SU-DHL-6 (cell line): ENCODE results near the gene LSR.

Source experiments
- H2AFZ ChIP-seq: fragments of 200-600 bp; sonication (generic); 2 replicates; pipeline ENCODE4 v1.6.1; 2014; ENCODE audit warnings: low read depth, mild to moderate bottlenecking, moderate library complexity, mixed read lengths, antibody characterized with exemption, low read length; ENCODE audit not compliant: severe bottlenecking
- H3F3A ChIP-seq: fragments of 200-600 bp; shearing (Covaris generic); 2 replicates; pipeline ENCODE4 v1.6.0; 2016; ENCODE audit warnings: antibody characterized with exemption, mild to moderate bottlenecking; ENCODE audit not compliant: insufficient read depth
- H3K27ac ChIP-seq: fragments of 200-600 bp; sonication (generic); 2 replicates; pipeline ENCODE4 v1.5.1; 2016; ENCODE audit warnings: low read depth, mild to moderate bottlenecking, low read length, moderate library complexity, mixed read lengths
- H3K27me3 ChIP-seq: fragments of 200-600 bp; sonication (generic), shearing (Covaris generic); 2 replicates; pipeline ENCODE4 v1.6.0; 2014; ENCODE audit warnings: mild to moderate bottlenecking, low read length
- H3K36me3 ChIP-seq: fragments of 200-600 bp; sonication (generic); 2 replicates; pipeline ENCODE4 v1.6.1; 2014; ENCODE audit warnings: mild to moderate bottlenecking, low read length, mixed read lengths
- H3K4me2 ChIP-seq: fragments of 300-600, 200-600 bp; shearing (Covaris generic), sonication (generic); 2 replicates; pipeline ENCODE4 v1.6.0; 2014; ENCODE audit warnings: low read length, low read depth, mild to moderate bottlenecking; ENCODE audit not compliant: poor library complexity, severe bottlenecking
- H3K4me3 ChIP-seq: fragments of 200-600 bp; sonication (generic); 2 replicates; pipeline ENCODE4 v1.5.1; 2014; ENCODE audit warnings: antibody characterized with exemption, low read length, mild to moderate bottlenecking, mixed read lengths; ENCODE audit not compliant: insufficient read depth, poor library complexity, severe bottlenecking
- H3K79me2 ChIP-seq: fragments of 200-600 bp; sonication (generic); 2 replicates; pipeline ENCODE4 v1.6.1; 2014; ENCODE audit warnings: mild to moderate bottlenecking, low read length, moderate library complexity; ENCODE audit not compliant: insufficient read depth
- H3K9ac ChIP-seq: fragments of 200-600 bp; sonication (generic); 2 replicates; pipeline ENCODE4 v1.7.0; 2014; ENCODE audit warnings: mild to moderate bottlenecking, low read length
- H3K9me2 ChIP-seq: fragments of 200-600 bp; sonication (generic); replicated peaks from 2 replicates; pipeline ENCODE4 v1.6.1; 2014; ENCODE audit warnings: low read length; ENCODE audit not compliant: insufficient read depth
- H3K9me3 ChIP-seq: fragments of 200-600 bp; sonication (generic); 2 replicates; pipeline ENCODE4 v1.6.1; 2014; ENCODE audit warnings: low read length, mixed read lengths; ENCODE audit not compliant: insufficient read depth
- H4K20me1 ChIP-seq: fragments of 200-600 bp; sonication (generic); 2 replicates; pipeline ENCODE4 v1.6.1; 2014; ENCODE audit warnings: low read depth, mild to moderate bottlenecking, antibody characterized with exemption, low read length, moderate library complexity, mixed read lengths
- EZH2phosphoT487 ChIP-seq: fragments of 200-600 bp; sonication (generic), shearing (Covaris generic); conservative IDR thresholded peaks from 2 replicates; pipeline ENCODE4 v1.6.1; 2018; ENCODE audit warnings: mild to moderate bottlenecking, antibody characterized with exemption, low read length, moderate library complexity, mixed read lengths
- TF ChIP-seq, protein P1 (sequence below): fragments of 200-600 bp; sonication (generic); IDR thresholded peaks from one replicate; pipeline ENCODE4 v1.5.1; 2017; ENCODE audit warnings: antibody characterized with exemption, mild to moderate bottlenecking, low read length, moderate library complexity; ENCODE audit not compliant: insufficient read depth, poor library complexity, severe bottlenecking

The LSR gene

DNA sequence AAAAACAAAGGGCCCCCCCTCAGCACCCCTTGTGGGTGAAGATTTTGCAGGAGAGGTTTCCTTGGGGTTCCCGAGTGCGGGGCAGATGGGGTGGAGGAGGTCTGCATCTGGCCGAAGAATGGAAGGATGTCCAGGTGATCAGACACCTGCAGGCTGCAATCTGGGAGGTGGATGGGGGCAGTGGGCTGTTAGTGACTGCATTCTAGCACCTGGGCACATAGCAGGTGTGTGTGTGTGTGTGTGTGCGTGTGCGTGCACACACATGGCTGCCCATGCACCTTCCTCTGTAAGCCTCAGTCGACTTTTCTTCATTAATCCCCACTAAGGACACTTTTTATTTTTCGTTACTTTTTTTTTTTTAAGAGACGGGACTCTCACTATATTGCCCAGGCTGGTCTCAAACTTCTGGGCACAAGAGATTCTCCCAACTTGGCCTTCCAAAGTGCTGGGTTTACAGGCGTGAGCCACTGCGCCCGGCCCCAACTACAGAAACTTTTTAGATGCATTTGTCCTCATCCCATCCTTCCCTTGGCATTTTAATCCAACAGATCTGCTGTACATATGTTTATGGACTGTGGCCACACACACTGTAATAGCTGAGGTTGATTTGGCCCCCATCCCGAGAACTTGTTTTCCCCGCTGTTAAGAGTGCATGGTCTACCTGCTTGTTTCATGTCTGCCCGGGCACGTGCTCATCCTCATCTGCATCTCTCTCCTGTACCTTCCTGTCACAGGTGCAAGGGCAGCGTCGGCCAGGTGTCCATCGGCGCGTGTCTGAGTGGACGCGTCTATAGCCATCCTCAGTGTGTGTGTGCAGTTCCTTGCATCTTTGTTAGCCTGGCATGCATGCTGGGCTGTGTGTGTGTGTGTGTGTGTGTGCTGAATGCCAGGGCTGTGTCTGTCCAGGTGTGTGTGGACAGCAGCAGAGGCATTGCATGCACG lies 43.9 kb downstream of the LSR start:
- H2AFZ ChIP-seq = no peak overlapping the region
- no peaks in the 10 kb centered on the region for H3K27me3 ChIP-seq
- H3K79me2 ChIP-seq = no peaks in the 10 kb centered on the region
- H3K36me3 ChIP-seq = no peaks in the 10 kb centered on the region
- no peak overlapping the region for H3K27ac ChIP-seq
- H3K4me2 ChIP-seq = no peak overlapping the region
- no peaks in the 10 kb centered on the region for H3K9me3 ChIP-seq
- H3K9me2 ChIP-seq = no peaks in the 10 kb centered on the region
- no peak overlapping the region for H3K4me3 ChIP-seq
- H3K9ac ChIP-seq = no peak overlapping the region
- TF ChIP-seq, protein P1, sequence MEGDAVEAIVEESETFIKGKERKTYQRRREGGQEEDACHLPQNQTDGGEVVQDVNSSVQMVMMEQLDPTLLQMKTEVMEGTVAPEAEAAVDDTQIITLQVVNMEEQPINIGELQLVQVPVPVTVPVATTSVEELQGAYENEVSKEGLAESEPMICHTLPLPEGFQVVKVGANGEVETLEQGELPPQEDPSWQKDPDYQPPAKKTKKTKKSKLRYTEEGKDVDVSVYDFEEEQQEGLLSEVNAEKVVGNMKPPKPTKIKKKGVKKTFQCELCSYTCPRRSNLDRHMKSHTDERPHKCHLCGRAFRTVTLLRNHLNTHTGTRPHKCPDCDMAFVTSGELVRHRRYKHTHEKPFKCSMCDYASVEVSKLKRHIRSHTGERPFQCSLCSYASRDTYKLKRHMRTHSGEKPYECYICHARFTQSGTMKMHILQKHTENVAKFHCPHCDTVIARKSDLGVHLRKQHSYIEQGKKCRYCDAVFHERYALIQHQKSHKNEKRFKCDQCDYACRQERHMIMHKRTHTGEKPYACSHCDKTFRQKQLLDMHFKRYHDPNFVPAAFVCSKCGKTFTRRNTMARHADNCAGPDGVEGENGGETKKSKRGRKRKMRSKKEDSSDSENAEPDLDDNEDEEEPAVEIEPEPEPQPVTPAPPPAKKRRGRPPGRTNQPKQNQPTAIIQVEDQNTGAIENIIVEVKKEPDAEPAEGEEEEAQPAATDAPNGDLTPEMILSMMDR = no peak
- no peak for TF ChIP-seq EZH2phosphoT487
- H4K20me1 ChIP-seq = no peaks in the 10 kb centered on the region
- H3F3A ChIP-seq = peaks cover 33% of the 10 kb centered on the region

DNA sequence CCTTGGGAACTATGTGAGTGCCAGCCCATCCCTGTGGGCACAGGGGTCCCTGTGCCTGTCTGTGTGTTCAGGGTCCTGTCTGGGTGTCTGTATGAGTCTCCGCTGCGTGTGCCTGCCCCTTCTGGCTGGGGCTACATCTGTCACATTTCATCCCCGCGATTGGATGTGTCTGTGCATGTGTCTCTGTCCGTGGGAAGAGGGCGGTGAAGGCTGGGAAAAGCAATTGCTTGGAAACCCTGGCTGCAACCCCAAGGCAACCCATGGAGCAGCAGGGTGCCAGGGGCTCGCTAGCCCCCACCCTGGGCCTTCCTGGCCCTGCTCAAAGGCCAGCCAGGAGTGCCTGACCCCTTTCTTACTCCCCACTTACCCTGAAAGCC lies 44.5 kb downstream of the LSR start:
- H3F3A ChIP-seq = peaks cover 33% of the 10 kb centered on the region
- no peaks in the 10 kb centered on the region for H4K20me1 ChIP-seq
- no peak for TF ChIP-seq EZH2phosphoT487
- TF ChIP-seq, protein P1 = no peak
- H3K79me2 ChIP-seq = no peaks in the 10 kb centered on the region
- H3K4me2 ChIP-seq = no peak overlapping the region
- no peaks in the 10 kb centered on the region for H3K9me3 ChIP-seq
- H3K36me3 ChIP-seq = no peaks in the 10 kb centered on the region
- H2AFZ ChIP-seq = no peak overlapping the region
- no peak overlapping the region for H3K4me3 ChIP-seq
- H3K27ac ChIP-seq = no peak overlapping the region
- H3K9ac ChIP-seq = no peak overlapping the region
- no peaks in the 10 kb centered on the region for H3K27me3 ChIP-seq
- H3K9me2 ChIP-seq = no peaks in the 10 kb centered on the region

DNA sequence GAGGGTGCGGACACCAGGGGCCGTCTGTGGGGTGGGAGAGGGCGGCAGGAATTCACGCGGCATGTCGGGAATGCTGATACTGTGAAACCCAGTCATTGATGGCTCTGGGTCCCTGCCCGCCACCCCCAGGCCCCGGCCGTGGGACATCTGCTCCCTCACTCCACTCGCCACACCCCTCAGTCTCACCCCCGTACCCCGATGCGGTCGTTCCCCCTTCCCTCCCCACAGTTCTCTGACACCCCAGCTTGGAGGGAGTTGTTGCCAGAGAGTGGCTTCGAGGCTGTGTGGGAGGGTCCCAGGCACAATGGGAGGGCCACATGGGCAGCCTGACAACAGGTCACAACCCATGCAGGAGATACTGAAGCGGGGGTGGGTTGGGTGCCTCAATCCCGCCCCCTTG lies 45.0 kb downstream of the LSR start:
- H3K79me2 ChIP-seq = no peaks in the 10 kb centered on the region
- H3K36me3 ChIP-seq = no peaks in the 10 kb centered on the region
- no peaks in the 10 kb centered on the region for H3K9me2 ChIP-seq
- no peak overlapping the region for H3K27ac ChIP-seq
- no peaks in the 10 kb centered on the region for H3K27me3 ChIP-seq
- no peaks in the 10 kb centered on the region for H4K20me1 ChIP-seq
- H3K4me3 ChIP-seq = no peak overlapping the region
- H3K4me2 ChIP-seq = no peak overlapping the region
- no peak overlapping the region for H2AFZ ChIP-seq
- no peaks in the 10 kb centered on the region for H3K9me3 ChIP-seq
- no peak for TF ChIP-seq EZH2phosphoT487
- TF ChIP-seq, protein P1 = no peak
- no peak overlapping the region for H3K9ac ChIP-seq
- H3F3A ChIP-seq = peaks cover 33% of the 10 kb centered on the region
